Measurements from ENCODE around the gene MAGI1. TPM values are rescaled to one million over a fixed set of nuclear protein-coding genes. Genes with fewer than 3 reads are reported as not detected.

Gene MAGI1
- total RNA-seq, 1 experiment from 2014 or later = 0.88 TPM

GRCh38 chr3:65809641-65810150, 229.0 kb downstream of the MAGI1 start:
- in situ Hi-C loops (cut with HindIII; ENCODE audit: low pct_unique_long_range_greater_than_20kb, low sequenced_read_pairs) = no loop called here
- DNase-seq (ENCODE audit: low read depth) = no peak

- in situ Hi-C loops (cut with HindIII; ENCODE audit: low pct_unique_long_range_greater_than_20kb, low sequenced_read_pairs) = no loop called here
- no peak for DNase-seq (ENCODE audit: low read depth)
Measured at GRCh38 chr3:65808824-65809223, 229.9 kb downstream of the MAGI1 start.

- in situ Hi-C loops (cut with HindIII; ENCODE audit: low pct_unique_long_range_greater_than_20kb, low sequenced_read_pairs) = no loop called here
- no peak for DNase-seq (ENCODE audit: low read depth)
Measured at GRCh38 chr3:65808407-65808806, 230.3 kb downstream of the MAGI1 start.

GRCh38 chr3:65807225-65807624, 231.5 kb downstream of the MAGI1 start:
- DNase-seq (ENCODE audit: low read depth) = no peak
- in situ Hi-C loops (cut with HindIII; ENCODE audit: low pct_unique_long_range_greater_than_20kb, low sequenced_read_pairs) = no loop called here

- in situ Hi-C loops (cut with HindIII; ENCODE audit: low pct_unique_long_range_greater_than_20kb, low sequenced_read_pairs) = no loop called here
- DNase-seq (ENCODE audit: low read depth) = no peak
Measured at GRCh38 chr3:65806600-65806999, 232.1 kb downstream of the MAGI1 start.

GRCh38 chr3:65796676-65797075, 242.0 kb downstream of the MAGI1 start:
- no peak for DNase-seq (ENCODE audit: low read depth)
- in situ Hi-C loops (cut with HindIII; ENCODE audit: low pct_unique_long_range_greater_than_20kb, low sequenced_read_pairs) = no loop called here

- no peak for DNase-seq (ENCODE audit: low read depth)
- in situ Hi-C loops (cut with HindIII; ENCODE audit: low pct_unique_long_range_greater_than_20kb, low sequenced_read_pairs) = no loop called here
Measured at GRCh38 chr3:65795166-65795565, 243.6 kb downstream of the MAGI1 start.

- in situ Hi-C loops (cut with HindIII; ENCODE audit: low pct_unique_long_range_greater_than_20kb, low sequenced_read_pairs) = no loop called here
- no peak for DNase-seq (ENCODE audit: low read depth)
Measured at GRCh38 chr3:65793495-65794200, 245.1 kb downstream of the MAGI1 start.

- in situ Hi-C loops (cut with HindIII; ENCODE audit: low pct_unique_long_range_greater_than_20kb, low sequenced_read_pairs) = no loop called here
- no peak for DNase-seq (ENCODE audit: low read depth)
Measured at GRCh38 chr3:65788461-65788860, 250.3 kb downstream of the MAGI1 start.

- no peak for DNase-seq (ENCODE audit: low read depth)
- in situ Hi-C loops (cut with HindIII; ENCODE audit: low pct_unique_long_range_greater_than_20kb, low sequenced_read_pairs) = no loop called here
Measured at GRCh38 chr3:65787827-65788226, 250.9 kb downstream of the MAGI1 start.

GRCh38 chr3:65787340-65787739, 251.4 kb downstream of the MAGI1 start:
- no peak for DNase-seq (ENCODE audit: low read depth)
- in situ Hi-C loops (cut with HindIII; ENCODE audit: low pct_unique_long_range_greater_than_20kb, low sequenced_read_pairs) = no loop called here

- no peak for DNase-seq (ENCODE audit: low read depth)
- in situ Hi-C loops (cut with HindIII; ENCODE audit: low pct_unique_long_range_greater_than_20kb, low sequenced_read_pairs) = no loop called here
Measured at GRCh38 chr3:65786890-65787289, 251.8 kb downstream of the MAGI1 start.

- in situ Hi-C loops (cut with HindIII; ENCODE audit: low pct_unique_long_range_greater_than_20kb, low sequenced_read_pairs) = no loop called here
- peak; percentile 25 for DNase-seq (ENCODE audit: low read depth)
Measured at GRCh38 chr3:65785065-65785645, 253.6 kb downstream of the MAGI1 start.

GRCh38 chr3:65783117-65783516, 255.6 kb downstream of the MAGI1 start:
- in situ Hi-C loops (cut with HindIII; ENCODE audit: low pct_unique_long_range_greater_than_20kb, low sequenced_read_pairs) = no loop called here
- DNase-seq (ENCODE audit: low read depth) = no peak

- in situ Hi-C loops (cut with HindIII; ENCODE audit: low pct_unique_long_range_greater_than_20kb, low sequenced_read_pairs) = no loop called here
- no peak for DNase-seq (ENCODE audit: low read depth)
Measured at GRCh38 chr3:65781594-65781993, 257.1 kb downstream of the MAGI1 start.

GRCh38 chr3:65779390-65779789, 259.3 kb downstream of the MAGI1 start:
- DNase-seq (ENCODE audit: low read depth) = no peak
- in situ Hi-C loops (cut with HindIII; ENCODE audit: low pct_unique_long_range_greater_than_20kb, low sequenced_read_pairs) = no loop called here

GRCh38 chr3:65778968-65779367, 259.8 kb downstream of the MAGI1 start:
- in situ Hi-C loops (cut with HindIII; ENCODE audit: low pct_unique_long_range_greater_than_20kb, low sequenced_read_pairs) = no loop called here
- peak; percentile 53 for DNase-seq (ENCODE audit: low read depth)

GRCh38 chr3:65777050-65777449, 261.7 kb downstream of the MAGI1 start:
- DNase-seq (ENCODE audit: low read depth) = no peak
- in situ Hi-C loops (cut with HindIII; ENCODE audit: low pct_unique_long_range_greater_than_20kb, low sequenced_read_pairs) = no loop called here

- DNase-seq (ENCODE audit: low read depth) = no peak
- in situ Hi-C loops (cut with HindIII; ENCODE audit: low pct_unique_long_range_greater_than_20kb, low sequenced_read_pairs) = no loop called here
Measured at GRCh38 chr3:65776494-65776893, 262.2 kb downstream of the MAGI1 start.

- DNase-seq (ENCODE audit: low read depth) = no peak
- in situ Hi-C loops (cut with HindIII; ENCODE audit: low pct_unique_long_range_greater_than_20kb, low sequenced_read_pairs) = no loop called here
Measured at GRCh38 chr3:65776081-65776480, 262.6 kb downstream of the MAGI1 start.
